GM18505 (cell line): ENCODE measurements around the gene PSMA3.

ENCODE experiments used
- ATAC-seq: cut with Tn5 transposase; IDR thresholded peaks from one replicate; pipeline ENCODE4 v1.9.1; 2021; ENCODE audit not compliant: unreplicated experiment
- POLR2A ChIP-seq: IDR thresholded peaks from 4 replicates; pipeline ENCODE4 v1.6.1; 2011; ENCODE audit warnings: borderline replicate concordance; ENCODE audit not compliant: insufficient read depth, insufficient read length; ENCODE audit errors: extremely low read depth

Gene PSMA3

GRCh38 chr14:58299401-58300330 is 55.0 kb downstream of the PSMA3 start:
- no peak for ATAC-seq
- no peak for TF ChIP-seq POLR2A

GRCh38 chr14:58301416-58301815 is 56.8 kb downstream of the PSMA3 start:
- ATAC-seq: no peak
- no peak for TF ChIP-seq POLR2A

GRCh38 chr14:58305730-58306129 is 61.1 kb downstream of the PSMA3 start:
- no peak for TF ChIP-seq POLR2A
- ATAC-seq: no peak

GRCh38 chr14:58307597-58308316 is 63.1 kb downstream of the PSMA3 start:
- TF ChIP-seq POLR2A: no peak
- no peak for ATAC-seq

GRCh38 chr14:58309086-58309485 is 64.4 kb downstream of the PSMA3 start:
- no peak for ATAC-seq
- TF ChIP-seq POLR2A: no peak

- no peak for TF ChIP-seq POLR2A
- no peak for ATAC-seq
Measured at GRCh38 chr14:58313699-58314098, 69.1 kb downstream of the PSMA3 start.

- TF ChIP-seq POLR2A: no peak
- no peak for ATAC-seq
Measured at GRCh38 chr14:58315606-58316005, 71.0 kb downstream of the PSMA3 start.
